Diencephalon (tissue), 1 donor: Measurements from ENCODE around the gene WNT11. TPM values are rescaled to one million over a fixed set of nuclear protein-coding genes. Genes with fewer than 3 reads are reported as not detected.

Experiments used
- total RNA-seq: library from RNA; depleted of rRNA; stranded (reverse); fragments of >200 nt; gene quantifications from one replicate; pipeline ENCODE4 v1.2.3, GENCODE V29; 2014

WNT11 gene
- total RNA-seq, result 0.69 TPM

GRCh38 chr11:76206327-76207081 lies at the start of gene WNT11:
Gene WNT11, minus strand, starts transcription at chr11:76206502. Its CDS starts 95 bp downstream, at chr11:76206407.

Other genes starting within 250 kb of the WNT11 start
- gene THAP12, start 174.6 kb upstream of the WNT11 start, total RNA-seq, result 72.4 TPM
- 39.0 TPM for gene GVQW3, start 174.8 kb upstream of the WNT11 start, total RNA-seq
- 32.5 TPM for gene EMSY, start 238.5 kb upstream of the WNT11 start, total RNA-seq